Neuronal stem cell (in vitro differentiated cells): ENCODE measurements around the gene KLF7.

Experiments
- DNase-seq: peaks from one replicate; pipeline ENCODE4 v3.0.0-alpha.2; 2013; ENCODE audit warnings: low spot score
- H2AFZ ChIP-seq: one replicate; pipeline ENCODE4 v1.6.1; 2013; ENCODE audit warnings: mild to moderate bottlenecking, low read length, inconsistent platforms
- H2AK5ac ChIP-seq: 2 replicates; pipeline ENCODE4 v1.6.1; 2013; ENCODE audit warnings: low read depth, mild to moderate bottlenecking, inconsistent platforms, low read length, moderate library complexity, mixed read lengths
- H2BK120ac ChIP-seq: 2 replicates; pipeline ENCODE4 v1.6.1; 2013; ENCODE audit warnings: low read depth, mild to moderate bottlenecking, inconsistent platforms, low read length, moderate library complexity, mixed read lengths
- H2BK12ac ChIP-seq: one replicate; pipeline ENCODE4 v1.6.1; 2013; ENCODE audit warnings: low read length, inconsistent platforms
- H2BK15ac ChIP-seq: 2 replicates; pipeline ENCODE4 v1.6.1; 2013; ENCODE audit warnings: mild to moderate bottlenecking, low read length, inconsistent platforms, mixed read lengths
- H2BK5ac ChIP-seq: one replicate; pipeline ENCODE4 v1.6.1; 2013; ENCODE audit warnings: inconsistent platforms, mild to moderate bottlenecking, low read length, moderate library complexity
- H3K14ac ChIP-seq: one replicate; pipeline ENCODE4 v1.6.1; 2013; ENCODE audit warnings: low read length, inconsistent platforms
- H3K18ac ChIP-seq: 2 replicates; pipeline ENCODE4 v1.6.1; 2013; ENCODE audit warnings: low read length, inconsistent platforms
- H3K23ac ChIP-seq: 2 replicates; pipeline ENCODE4 v1.6.1; 2013; ENCODE audit warnings: low read depth, mild to moderate bottlenecking, mixed read lengths, low read length, inconsistent platforms; ENCODE audit not compliant: poor library complexity
- H3K27ac ChIP-seq: replicated peaks from 3 replicates; pipeline ENCODE4 v1.5.1; 2013; ENCODE audit warnings: low read length, inconsistent platforms
- H3K27me3 ChIP-seq, 3 experiments: 2 replicates each; pipeline ENCODE4 v1.6.1; 2013; ENCODE audit warnings: low read length in 3 of 3, mild to moderate bottlenecking in 2 of 3, inconsistent platforms in 1 of 3, low read depth in 1 of 3, mixed read lengths in 1 of 3, moderate library complexity in 1 of 3; ENCODE audit not compliant: control insufficient read depth in 3 of 3, insufficient read depth in 3 of 3
- H3K36me3 ChIP-seq, 2 donors: replicated peaks in 1 of 2; 2 replicates each; pipeline ENCODE4 v1.6.1; 2013; ENCODE audit warnings: low read length in 2 of 2; ENCODE audit not compliant: control insufficient read depth in 2 of 2, insufficient read depth in 2 of 2
- H3K4ac ChIP-seq: 2 replicates; pipeline ENCODE4 v1.6.1; 2013; ENCODE audit warnings: inconsistent platforms, mild to moderate bottlenecking, low read length, moderate library complexity
- H3K4me1 ChIP-seq, 2 donors: 1 replicate in 1 of 2; 2 replicates in 1 of 2; pipeline ENCODE4 v1.6.1; 2013; ENCODE audit warnings: low read length in 2 of 2, low read depth in 1 of 2; ENCODE audit not compliant: control insufficient read depth in 2 of 2, insufficient read depth in 1 of 2
- H3K4me2 ChIP-seq: one replicate; pipeline ENCODE4 v1.6.1; 2013; ENCODE audit warnings: mild to moderate bottlenecking, low read length, inconsistent platforms; ENCODE audit not compliant: insufficient read depth, poor library complexity, severe bottlenecking
- H3K4me3 ChIP-seq, 2 donors: 2 replicates each; pipeline ENCODE4 v1.5.1; 2013; ENCODE audit warnings: low read length in 2 of 2, mild to moderate bottlenecking in 2 of 2, inconsistent platforms in 1 of 2, moderate library complexity in 1 of 2
- H3K79me1 ChIP-seq: one replicate; pipeline ENCODE4 v1.6.1; 2013; ENCODE audit warnings: low read depth, mild to moderate bottlenecking, inconsistent platforms, low read length, moderate library complexity
- H3K9ac ChIP-seq: one replicate; pipeline ENCODE4 v1.6.1; 2013; ENCODE audit warnings: mild to moderate bottlenecking, low read depth, low read length, inconsistent platforms; ENCODE audit not compliant: poor library complexity
- H3K9me3 ChIP-seq, 2 donors: replicated peaks in 1 of 2; 2 replicates each; pipeline versions ENCODE3 to v1.6.1; 2013; ENCODE audit warnings: low read length in 2 of 2, mild to moderate bottlenecking in 2 of 2, inconsistent platforms in 1 of 2, low read depth in 1 of 2, mixed read lengths in 1 of 2, moderate library complexity in 1 of 2; ENCODE audit not compliant: control insufficient read depth in 2 of 2, insufficient read depth in 1 of 2
- H4K8ac ChIP-seq: one replicate; pipeline ENCODE4 v1.6.1; 2013; ENCODE audit warnings: low read depth, mild to moderate bottlenecking, inconsistent platforms, low read length, moderate library complexity
- H4K91ac ChIP-seq: one replicate; pipeline ENCODE4 v1.6.1; 2013; ENCODE audit warnings: low read length, low read depth, mild to moderate bottlenecking, inconsistent platforms; ENCODE audit not compliant: poor library complexity
- WGBS, 2 donors: extraction: QIAGEN DNeasy Blood & Tissue Kit; methylation state at CpG; one replicate each; pipeline ENCODE4 v1.1.7; 2013; ENCODE audit warnings: missing lambda C conversion rate in 2 of 2, mixed read lengths in 1 of 2; ENCODE audit not compliant: insufficient read length in 2 of 2, insufficient replicate concordance in 1 of 2; ENCODE audit errors: extremely low coverage in 2 of 2; 5-methylcytosine and 5-hydroxymethylcytosine counted together

Gene KLF7

DNA sequence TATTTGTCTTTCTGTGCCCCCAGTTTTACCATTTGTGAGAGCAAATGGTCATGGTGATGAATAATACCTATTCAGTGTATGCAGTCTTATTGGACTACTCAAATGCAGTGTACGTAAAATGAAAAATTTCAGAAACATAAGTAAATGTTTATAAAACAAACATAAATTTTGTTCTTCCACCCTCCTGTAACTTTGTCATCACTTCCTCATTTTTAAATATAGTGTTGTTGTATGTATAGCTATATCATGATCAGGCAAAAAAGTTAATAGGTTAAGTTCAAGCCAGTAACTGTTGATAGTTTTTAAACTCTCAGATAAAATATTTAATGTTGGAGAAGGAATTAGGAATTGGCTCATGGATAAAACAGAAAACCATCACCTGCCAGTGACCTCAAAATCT, 93.2 kb downstream of the KLF7 start:
- Histone ChIP-seq H3K4me1 (peaks cover 1 to 15% of the 10 kb centered on the region in 2 donors), H4K91ac (no peak overlapping the region), H4K8ac (no peak overlapping the region), H3K23ac (no peak overlapping the region), H2AK5ac (no peak overlapping the region), H3K79me1 (no peaks in the 10 kb centered on the region), H3K36me3 (peaks cover 0 to 10% of the 10 kb centered on the region in 2 donors), H2BK5ac (no peak overlapping the region), H3K4ac (no peak overlapping the region), H3K9me3 (no peaks in the 10 kb centered on the region), H2BK12ac (no peak overlapping the region), H2BK15ac (no peak overlapping the region), H3K4me3 (no peak overlapping the region), H3K27ac (no peak overlapping the region), H2BK120ac (no peak overlapping the region), H3K18ac (no peak overlapping the region), H3K27me3 (no peaks in the 10 kb centered on the region), H2AFZ (no peak overlapping the region), H3K9ac (no peak overlapping the region), H3K4me2 (no peak overlapping the region), H3K14ac (no peak overlapping the region)
- DNase-seq: no peak
- WGBS, 2 donors: no CpG with 5 or more reads among the region's 1 CpG

DNA sequence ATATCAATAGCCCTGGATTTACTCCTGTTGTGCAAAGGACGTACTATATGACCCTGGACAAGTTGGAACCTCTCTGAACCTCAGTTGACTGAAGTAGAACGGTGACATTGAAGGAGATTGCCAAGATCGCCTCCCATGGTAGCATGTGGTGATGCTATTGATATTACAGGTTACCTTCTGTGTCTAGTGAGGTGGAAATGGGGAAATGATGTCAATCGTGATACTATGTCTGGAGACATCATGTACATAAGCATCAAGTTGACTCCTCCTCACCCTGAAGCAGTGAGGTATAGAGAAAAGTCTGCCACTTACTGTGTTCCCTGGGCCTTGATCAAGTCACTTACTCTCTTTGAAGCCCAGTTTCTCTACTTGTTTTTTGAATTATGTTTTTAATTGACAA, 93.9 kb downstream of the KLF7 start:
- H3K27me3 ChIP-seq: no peaks in the 10 kb centered on the region
- H3K27ac ChIP-seq: no peak overlapping the region
- H2BK120ac ChIP-seq: no peak overlapping the region
- H3K36me3 ChIP-seq: peaks cover 0 to 2% of the 10 kb centered on the region in 2 donors
- no CpG with 5 or more reads among the region's 4 CpGs for WGBS, 2 donors
- no peak overlapping the region for H2BK5ac ChIP-seq
- H3K9me3 ChIP-seq: no peaks in the 10 kb centered on the region
- no peak overlapping the region for H2AFZ ChIP-seq
- no peak overlapping the region for H4K8ac ChIP-seq
- no peak overlapping the region for H4K91ac ChIP-seq
- H3K4me1 ChIP-seq: peaks cover 2 to 15% of the 10 kb centered on the region in 2 donors
- H3K18ac ChIP-seq: no peak overlapping the region
- H3K79me1 ChIP-seq: no peaks in the 10 kb centered on the region
- H3K4ac ChIP-seq: no peak overlapping the region
- no peak overlapping the region for H3K4me2 ChIP-seq
- no peak overlapping the region for H2BK12ac ChIP-seq
- no peak overlapping the region for H2AK5ac ChIP-seq
- H3K9ac ChIP-seq: no peak overlapping the region
- no peak for DNase-seq
- H3K14ac ChIP-seq: no peak overlapping the region
- no peak overlapping the region for H3K23ac ChIP-seq
- H2BK15ac ChIP-seq: no peak overlapping the region
- no peak overlapping the region for H3K4me3 ChIP-seq

DNA sequence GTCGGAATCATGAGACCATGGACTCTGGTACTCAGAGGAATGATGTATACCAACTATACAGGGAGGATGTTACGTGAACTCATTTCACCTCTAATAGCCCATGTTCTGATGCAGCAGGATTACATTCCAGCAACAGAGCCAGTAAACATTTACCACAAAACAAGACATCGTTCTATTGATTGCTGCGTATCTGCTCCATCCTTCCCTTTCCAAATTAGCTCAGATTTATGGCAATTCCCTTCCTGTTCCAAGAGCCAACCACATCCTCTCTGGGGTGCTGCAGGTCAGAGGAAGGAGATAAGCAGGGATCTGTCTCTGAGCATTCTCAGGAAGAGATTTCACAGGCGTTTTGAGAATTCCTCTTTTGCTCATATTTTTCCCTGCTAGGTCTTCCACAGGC, 98.3 kb downstream of the KLF7 start:
- Histone ChIP-seq H3K18ac (no peak overlapping the region), H2BK5ac (no peak overlapping the region), H3K23ac (no peak overlapping the region), H3K4me3 (no peak overlapping the region), H3K9me3 (no peaks in the 10 kb centered on the region), H3K14ac (no peak overlapping the region), H3K27me3 (no peaks in the 10 kb centered on the region), H3K79me1 (no peaks in the 10 kb centered on the region), H3K4me2 (no peak overlapping the region), H3K4ac (no peak overlapping the region), H2BK12ac (no peak overlapping the region), H3K27ac (no peak overlapping the region), H3K36me3 (no peaks in the 10 kb centered on the region), H2BK15ac (no peak overlapping the region), H3K9ac (no peak overlapping the region), H2AK5ac (no peak overlapping the region), H4K91ac (no peak overlapping the region), H4K8ac (no peak overlapping the region), H3K4me1 (peaks cover 0 to 2% of the 10 kb centered on the region in 2 donors), H2AFZ (peak overlapping the region; percentile 25), H2BK120ac (no peak overlapping the region)
- WGBS, 2 donors: no CpG with 5 or more reads among the region's 5 CpGs
- no peak for DNase-seq

DNA sequence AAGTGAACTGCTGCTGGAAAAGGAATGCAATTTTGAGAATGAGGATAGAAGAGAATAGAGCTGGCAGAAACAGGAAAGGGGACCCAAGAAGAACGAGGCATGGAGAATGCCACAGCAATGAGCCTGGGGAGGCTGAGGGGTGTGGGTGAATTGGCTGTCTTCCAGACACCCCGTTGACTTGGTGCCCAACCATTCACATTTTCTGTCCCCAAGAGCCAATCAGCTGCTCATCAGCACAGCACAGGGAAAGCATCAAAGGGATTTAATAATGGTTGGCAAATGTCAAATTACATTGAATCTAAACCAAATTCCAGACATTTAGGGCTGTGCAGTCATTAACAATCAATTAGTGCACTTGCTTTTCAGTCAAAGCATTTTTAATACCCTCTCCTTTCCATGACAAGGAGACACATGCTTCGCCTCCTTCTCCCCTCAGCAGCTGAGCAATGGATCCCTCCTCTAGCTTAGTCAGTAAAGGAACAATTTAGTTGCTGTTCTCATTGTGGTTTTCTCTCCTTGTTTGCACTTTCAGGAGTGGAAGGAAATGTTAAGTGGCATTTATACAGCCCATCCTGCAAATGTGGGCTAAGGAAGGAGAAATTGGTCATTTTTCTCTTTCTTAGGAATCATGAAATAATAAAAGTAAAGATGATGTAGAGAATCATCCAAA, 98.8 kb downstream of the KLF7 start:
- Histone ChIP-seq H3K27ac (no peak overlapping the region), H2BK5ac (no peak overlapping the region), H3K36me3 (no peaks in the 10 kb centered on the region), H3K79me1 (no peaks in the 10 kb centered on the region), H2BK12ac (no peak overlapping the region), H3K4me2 (no peak overlapping the region), H3K23ac (no peak overlapping the region), H3K14ac (no peak overlapping the region), H3K18ac (no peak overlapping the region), H3K4me3 (no peak overlapping the region), H3K9ac (no peak overlapping the region), H2AFZ (no peak overlapping the region), H2BK15ac (no peak overlapping the region), H3K4me1 (peaks cover 0 to 2% of the 10 kb centered on the region in 2 donors), H3K27me3 (no peaks in the 10 kb centered on the region), H2AK5ac (no peak overlapping the region), H2BK120ac (no peak overlapping the region), H4K91ac (no peak overlapping the region), H3K9me3 (no peaks in the 10 kb centered on the region), H3K4ac (no peak overlapping the region), H4K8ac (no peak overlapping the region)
- WGBS, 2 donors: no CpG with 5 or more reads among the region's 3 CpGs
- DNase-seq: no peak
